RPMI7951 (cell line): ENCODE measurements around the gene DLL4. TPM values are rescaled to one million over a fixed set of nuclear protein-coding genes. Genes with fewer than 3 reads are reported as not detected.
"Not testable (repeated sequence)": the region's sequence is repeated elsewhere in the genome, so short reads cannot be mapped to it uniquely, and the experiment has no call there.

Source experiments
- DNase-seq: peaks from one replicate; pipeline ENCODE4 v3.0.0-alpha.2; 2012; ENCODE audit warnings: low read depth
- total RNA-seq: library from RNA; depleted of rRNA; stranded (reverse); fragments of >200 nt; shearing (Covaris generic); gene quantifications from 2 replicates; pipeline ENCODE4 v1.2.3, GENCODE V29; 2014

DLL4 gene
- total RNA-seq, 1 experiment from 2014 or later: 2.6 TPM

DNA sequence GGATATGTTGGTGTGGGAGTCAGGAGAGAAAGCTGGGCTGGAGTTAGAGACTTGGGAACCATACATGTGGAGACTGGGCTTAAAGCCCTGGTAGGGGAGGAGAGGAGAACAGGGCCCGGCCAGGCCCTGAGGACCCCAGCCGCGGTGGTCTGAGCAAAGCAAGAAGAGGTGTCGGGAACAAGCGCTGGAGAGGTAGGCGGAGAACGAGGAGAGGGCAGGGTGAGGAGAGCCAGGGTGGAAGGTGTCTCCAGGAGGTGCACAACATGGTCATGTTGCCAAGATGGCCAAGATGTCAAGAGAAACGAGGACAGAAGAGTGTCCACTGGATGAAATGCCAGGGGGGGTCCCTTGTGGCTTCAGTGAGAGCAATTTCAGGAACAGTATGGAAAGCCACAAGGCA, 29.6 kb downstream of the DLL4 start:
- DNase-seq: no peak

DNA sequence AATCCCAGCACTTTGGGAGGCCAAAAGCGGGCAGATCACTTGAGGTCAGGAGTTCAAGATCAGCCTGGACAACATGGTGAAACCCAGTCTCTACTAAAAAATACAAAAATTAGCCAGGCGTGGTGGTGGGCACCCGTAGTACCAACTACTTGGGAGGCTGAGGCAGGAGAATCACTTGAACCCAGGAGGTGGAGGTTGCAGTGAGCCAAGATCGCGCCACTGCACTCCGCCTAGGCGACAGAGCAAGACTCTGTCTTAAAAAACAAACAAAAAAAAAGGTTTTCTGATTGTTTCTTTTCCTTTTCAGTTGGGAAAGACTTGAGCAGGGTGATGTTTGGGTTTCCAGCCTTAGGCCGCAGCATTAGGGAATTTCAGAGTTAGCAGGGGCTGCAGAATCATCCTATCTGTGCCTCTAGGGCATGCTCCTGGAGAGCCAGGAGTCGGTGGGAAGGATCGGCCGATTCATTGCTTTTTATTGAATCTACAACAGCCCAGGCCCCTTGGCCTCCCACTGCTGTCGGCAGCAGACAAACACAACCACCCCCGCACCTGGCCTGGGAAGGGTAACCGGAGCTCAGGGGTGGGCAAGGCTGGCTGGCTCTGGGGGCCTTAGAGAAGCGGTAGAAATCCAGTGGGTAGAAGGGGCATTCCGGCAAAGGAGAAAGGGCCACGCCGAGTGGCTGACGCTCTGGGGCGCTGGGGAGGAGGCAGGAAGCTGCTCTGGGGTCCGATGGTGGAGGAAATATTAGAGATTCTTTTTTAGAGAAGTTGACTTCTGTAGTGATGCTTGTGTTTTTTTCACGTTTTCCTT, 30.4 kb downstream of the DLL4 start:
- DNase-seq: no peak

DNA sequence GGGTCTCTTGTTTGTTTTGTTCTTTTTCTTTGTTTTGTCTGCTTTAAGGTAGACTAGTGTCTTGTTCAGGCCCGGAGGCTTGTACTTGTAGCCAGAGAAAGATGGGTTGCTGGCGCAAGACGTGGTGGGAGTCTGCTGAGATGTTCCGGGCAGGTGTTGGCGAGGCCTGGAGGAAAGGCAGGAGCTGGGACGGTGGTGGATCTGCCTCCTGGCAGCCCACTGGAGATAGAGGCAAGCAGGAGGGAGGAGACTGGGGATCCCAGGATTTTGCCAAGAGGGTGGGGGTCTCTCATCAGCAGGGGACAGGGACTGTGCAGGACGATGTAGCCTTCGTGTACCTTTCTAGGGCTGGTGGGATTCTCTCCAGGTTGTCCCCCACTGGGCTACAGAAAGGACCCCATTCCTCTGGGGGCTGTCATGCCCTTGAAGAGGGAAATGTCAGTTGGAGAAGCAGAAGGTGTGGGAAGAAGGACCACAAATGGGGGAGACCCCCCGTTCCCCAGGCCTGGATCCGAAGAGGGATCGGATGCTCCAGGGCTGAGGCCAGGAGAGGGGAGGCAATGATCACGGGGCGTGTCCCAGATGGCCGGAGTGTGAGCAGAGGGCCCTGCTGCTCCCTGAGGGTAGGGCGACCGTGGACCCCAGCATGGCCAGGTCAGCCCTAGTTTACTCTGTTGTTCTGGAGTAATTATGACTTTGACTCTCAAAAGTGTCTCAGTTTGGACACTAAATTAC, 31.2 kb downstream of the DLL4 start:
- DNase-seq: no peak

DNA sequence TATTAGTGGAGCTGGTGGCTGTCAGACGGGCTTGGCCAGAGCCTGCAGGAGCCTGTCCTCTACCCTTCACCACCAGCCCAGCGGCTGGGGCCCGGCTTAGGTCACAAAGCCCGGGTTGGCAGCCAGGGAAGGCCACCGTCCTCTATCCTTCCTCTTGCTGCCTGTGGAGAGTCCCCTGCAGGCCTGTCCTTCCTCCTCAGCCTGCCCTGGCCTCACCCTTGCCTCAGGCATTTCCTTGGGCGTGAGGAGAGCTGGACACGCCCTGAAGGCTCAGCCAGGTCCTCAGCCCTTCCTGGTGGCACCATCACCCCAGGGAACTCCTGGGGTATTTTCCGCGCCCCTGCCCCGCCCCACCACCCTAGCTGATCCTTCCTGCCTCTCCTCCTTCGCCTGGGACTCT, 31.8 kb downstream of the DLL4 start:
- DNase-seq: no peak

DNA sequence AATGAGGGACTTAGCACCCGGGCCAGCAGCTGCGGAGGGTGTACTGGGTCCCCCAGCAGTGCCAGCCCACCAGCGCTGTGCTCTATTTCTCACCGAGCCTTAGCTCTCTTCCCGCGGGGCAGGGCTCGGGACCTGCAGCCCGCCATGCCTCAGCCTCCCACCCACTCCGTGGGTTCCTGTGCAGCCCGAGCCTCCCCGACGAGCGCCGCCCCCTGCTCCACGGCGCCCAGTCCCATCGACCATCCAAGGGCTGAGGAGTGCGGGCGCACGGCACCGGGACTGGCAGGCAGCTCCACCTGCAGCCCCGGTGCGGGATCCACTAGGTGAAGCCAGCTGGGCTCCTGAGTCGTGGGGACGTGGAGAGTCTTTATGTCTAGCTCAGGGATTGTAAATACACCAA, 32.6 kb downstream of the DLL4 start:
- DNase-seq: not testable (repeated sequence)

DNA sequence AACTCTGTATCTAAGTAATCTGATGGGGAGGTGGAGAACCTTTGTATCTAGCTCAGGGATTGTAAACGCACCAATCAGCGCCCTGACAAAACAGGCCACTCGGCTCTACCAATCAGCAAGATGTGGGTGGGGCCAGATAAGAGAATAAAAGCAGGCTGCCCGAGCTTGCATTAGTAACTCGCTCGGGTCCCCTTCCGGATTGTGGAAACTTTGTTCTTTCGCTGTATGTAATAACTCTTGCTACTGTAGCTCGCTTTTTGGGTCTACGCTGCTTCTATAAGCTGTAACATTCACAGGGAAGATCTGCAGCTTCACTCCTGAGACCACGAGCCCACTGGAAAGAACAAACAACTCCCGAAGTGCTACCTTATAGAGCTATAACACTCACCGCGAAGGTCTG, 33.2 kb downstream of the DLL4 start:
- not testable (repeated sequence) for DNase-seq

DNA sequence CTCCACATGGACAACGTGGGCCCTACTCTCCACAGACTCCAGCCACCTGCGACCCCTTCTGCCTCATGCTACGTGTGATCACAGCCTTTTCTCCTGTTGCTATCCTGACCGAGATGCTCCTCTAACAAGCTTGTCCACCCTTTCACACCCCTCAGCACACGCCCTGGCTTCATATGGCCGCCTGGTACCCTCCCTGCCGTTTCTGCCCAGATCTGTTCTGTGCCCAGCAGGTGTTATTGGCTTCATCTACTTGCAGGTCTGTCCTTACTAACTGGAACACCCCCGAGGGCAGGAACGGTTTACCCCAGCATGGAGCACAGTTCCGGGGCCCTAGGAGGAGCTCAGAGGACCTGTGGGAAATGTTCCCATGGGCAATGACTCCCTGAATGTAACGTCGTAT, 34.1 kb downstream of the DLL4 start:
- DNase-seq: no peak

DNA sequence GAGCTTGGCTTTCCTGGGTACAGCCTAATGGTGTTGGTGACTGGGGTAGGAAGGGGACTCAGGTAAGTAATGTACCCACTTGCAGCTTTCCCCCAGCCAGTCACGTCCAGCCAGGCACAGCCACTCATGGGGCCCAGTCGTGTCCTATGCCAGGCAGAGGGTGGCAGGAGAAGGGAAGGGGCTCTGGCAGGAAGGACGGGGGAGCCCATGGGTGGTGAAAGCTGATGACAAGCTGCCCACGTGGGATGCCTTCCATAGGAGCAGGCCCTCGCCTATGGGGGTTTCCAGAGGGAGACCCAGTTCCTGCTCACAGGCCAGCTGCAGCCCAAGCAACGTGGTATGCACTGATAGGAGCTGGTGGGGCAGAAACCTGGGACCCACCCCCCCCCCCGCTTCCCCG, 34.9 kb downstream of the DLL4 start:
- no peak for DNase-seq

DNA sequence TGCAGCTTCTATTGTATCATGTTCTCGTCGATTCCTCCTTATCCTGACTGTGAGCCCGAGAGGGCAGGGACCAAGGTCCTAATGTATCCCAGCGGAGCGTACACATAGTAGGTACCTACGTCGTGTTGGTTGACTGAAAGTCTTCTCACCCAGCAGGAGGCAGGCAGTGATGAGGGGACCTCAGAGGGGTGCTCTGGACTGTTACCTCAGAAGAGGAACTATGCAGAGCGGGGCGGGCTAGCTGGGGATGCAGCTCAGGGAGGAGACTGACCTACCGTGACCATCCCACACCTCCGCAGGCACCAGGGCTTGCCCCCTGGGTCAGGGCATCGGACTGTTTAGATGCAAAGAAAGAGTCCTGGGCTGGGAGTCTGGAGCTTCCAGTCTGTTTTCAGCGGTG, 35.5 kb downstream of the DLL4 start:
- no peak for DNase-seq

DNA sequence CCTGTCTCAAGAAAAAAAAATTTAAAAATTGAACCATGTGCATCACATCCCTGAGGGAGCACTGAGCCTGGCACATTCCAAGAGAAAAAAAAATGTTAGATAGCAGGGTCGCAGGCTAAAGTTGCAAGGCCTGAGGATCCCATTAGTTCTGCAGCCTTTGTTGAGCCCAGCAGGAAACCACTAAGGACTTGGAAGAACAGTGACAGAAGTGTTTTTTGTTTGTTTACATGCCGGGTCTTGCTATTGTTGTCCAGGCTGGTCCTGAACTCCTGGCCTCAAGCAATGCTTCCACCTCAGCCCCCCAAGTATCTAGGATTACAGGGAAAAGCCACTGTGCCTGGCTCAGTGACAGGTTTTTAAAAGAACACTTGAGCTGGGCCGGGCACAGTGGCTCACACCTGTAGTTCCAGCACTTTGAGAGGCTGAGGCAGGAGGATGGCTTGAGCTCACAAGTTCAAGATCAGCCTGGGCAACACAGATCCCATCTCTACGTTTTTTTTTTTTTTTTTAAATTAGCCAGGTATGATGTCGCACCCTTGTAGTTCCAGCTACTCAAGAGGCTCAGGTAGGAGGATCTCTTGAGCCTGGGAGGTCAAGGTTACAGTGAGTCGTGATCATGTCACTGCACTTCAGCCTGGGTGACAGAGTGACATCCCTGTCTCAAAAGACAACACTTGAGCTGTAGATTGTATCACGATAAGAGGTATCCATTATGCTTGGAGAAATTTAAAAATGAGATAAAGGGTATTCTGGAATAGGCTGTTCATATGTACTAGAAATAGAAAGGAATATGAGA, 39.3 kb downstream of the DLL4 start:
- DNase-seq: no peak

DNA sequence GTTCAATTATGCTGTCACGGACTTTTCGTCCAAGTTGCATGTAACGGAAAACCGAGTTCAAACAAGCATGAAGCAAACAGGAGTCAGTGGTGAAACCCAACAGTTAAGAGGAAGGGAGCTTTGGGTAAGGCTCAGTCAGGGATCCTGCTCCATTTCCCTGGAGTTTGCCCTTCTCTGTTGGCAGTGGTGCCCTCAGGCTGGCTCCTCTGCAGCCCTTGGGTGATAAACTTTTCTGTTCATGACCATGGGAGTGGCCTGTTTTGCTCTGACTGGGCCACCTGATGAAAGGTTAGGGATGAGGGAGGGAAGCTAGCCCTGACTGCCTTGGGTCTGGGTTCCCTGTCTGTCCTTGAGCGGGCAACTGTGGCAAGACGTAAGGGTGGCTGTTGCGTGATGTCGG, 40.2 kb downstream of the DLL4 start:
- no peak for DNase-seq

DNA sequence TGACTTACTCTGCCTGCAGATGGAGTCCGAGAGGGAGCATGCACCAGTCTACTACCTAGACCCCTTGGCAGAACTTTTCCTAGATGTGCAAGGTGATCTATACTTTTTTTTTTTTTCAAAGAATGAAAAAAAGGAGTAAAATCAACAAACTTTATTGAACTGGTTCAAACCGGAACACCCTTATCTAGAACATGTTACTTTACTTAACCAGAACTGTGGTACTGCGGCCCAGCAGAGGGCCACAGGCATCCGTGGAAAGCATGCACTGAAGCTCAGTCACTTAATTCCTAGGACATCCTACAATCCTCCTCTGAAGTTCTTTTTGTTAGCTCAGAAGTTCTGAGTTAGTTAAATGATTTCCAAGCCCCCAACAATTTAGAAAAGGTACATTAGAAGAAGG, 45.7 kb downstream of the DLL4 start:
- DNase-seq: no peak

DNA sequence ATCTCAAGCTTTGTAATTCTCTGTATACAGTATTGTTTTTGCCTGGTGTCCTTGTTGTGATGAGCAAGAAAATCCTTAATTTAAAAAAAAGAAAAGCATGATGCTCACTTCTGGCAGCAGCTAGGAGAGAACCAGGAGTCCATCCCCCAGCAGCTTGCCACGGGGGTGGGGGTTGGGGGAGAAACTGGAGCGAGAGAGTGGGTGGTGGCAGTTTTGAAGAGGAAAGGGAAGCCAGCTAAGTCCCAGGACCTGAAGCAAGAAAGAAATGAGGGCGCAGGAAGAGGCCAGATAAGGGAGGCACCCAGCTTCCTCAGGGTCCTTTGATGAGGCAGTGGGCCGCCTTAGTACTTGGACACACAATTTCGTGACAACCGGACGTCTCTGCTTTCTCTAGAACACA, 47.7 kb downstream of the DLL4 start:
- no peak for DNase-seq

DNA sequence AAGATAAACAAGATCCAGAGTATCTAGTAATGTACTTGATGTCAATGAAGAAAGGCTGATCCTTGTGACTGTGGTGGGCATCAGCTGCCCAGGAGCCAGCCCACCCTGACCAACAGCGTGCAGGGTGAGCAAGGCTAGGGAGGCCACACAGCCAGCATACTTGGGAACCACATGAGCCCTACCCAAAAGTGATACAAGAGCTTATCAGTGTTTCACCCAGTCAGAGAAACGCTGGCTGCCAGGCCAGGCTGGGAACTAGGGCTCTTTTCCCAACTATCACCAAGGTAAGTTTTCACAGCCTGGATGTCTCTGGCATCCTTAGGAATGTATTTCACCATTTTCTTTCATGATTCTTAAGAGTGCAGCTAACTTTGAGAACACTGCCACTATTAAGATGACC, 49.0 kb downstream of the DLL4 start:
- DNase-seq: no peak

DNA sequence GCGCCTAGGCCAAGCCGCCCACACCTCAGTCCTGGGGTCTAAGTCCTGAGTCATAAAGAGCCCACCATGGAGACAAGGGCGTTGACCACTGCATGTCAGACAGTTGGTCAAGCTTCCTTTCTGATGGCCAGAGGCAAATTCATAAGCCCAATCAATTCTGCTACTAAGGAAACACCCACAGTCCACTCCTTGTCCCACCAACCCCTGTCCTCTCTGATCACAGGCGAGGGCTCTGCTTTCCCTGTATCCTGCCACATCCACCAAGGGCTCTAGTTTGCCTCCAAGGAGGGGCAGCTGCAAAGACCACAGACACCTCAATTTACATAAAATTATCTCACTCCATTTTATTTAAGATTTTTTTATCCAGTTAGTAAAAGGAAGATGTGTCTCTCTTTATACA, 49.4 kb downstream of the DLL4 start:
- no peak for DNase-seq

DNA sequence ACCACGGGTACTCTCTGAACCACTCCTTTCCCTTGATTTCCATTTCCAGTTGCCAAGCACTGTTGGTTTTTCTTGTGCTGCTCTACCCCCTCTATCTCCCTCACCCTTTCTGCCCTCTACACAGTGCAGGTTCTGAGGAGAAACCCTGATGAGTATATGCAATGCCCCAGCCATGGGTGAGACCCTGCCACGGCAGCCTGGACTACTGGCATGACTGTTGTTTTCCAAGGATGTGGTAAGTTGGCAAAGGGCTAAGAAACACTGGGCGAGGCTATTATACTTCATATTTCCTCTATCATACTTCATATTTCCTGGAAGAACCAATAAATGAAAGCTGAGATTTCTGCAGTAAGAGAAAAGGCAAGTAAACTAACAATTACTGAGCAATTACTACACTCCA, 52.0 kb downstream of the DLL4 start:
- no peak for DNase-seq

DNA sequence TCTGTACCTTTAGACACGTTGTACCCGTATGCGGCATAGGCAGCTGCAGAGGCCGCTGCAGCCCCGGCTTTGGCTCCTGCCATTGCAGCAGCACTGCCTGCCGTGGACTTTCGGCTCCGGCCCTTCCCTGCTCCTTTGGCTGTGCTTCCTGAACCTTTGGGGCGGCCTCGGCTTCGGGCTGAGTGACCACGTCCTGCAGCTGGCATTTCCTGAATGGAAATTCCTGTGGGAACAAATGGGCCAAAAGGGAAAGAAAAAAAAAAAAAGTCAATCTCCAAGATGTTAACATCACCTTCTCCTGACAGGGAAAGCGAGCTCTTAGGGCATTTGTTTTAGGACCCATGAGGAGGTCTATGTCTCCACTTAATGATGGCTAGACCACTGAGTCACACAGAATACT, 53.7 kb downstream of the DLL4 start:
- peak; percentile 94 for DNase-seq

DNA sequence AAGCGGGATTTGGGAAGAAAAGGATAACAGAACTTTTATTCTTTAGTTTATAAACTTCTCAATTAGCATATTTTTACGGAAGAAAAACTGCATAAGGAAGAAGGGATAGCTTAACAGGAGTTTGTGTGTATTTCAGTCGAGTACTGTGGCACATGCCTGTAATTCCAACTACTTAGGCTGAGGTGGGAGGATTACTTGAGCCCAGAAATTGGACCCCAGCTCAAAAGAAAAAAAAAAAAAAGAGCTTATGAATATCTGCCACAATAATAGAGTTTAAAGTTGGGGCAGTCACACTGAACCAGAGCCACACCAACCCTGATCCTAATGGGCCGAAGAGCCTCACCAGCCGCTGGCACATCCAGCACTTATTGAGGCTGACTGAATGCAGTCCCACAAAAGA, 55.3 kb downstream of the DLL4 start:
- no peak for DNase-seq

DNA sequence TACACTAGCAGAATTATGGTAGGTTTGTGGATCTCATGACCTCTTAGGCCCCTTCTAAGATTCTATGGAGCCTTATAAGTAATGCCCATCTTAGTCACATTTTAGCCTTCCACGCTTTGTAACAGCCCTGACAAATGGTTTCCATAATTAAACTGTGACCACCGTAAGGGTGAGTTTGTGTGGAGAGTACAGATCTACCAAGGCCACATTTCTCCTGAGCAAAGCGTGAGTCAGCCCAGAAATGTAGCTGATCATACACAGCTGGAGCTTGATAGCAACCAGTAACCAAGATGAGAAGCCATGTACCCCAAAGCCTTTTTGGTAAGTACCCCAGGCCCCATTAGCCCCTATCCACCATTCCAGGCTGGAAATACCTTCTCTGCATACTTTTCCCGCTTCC, 55.8 kb downstream of the DLL4 start:
- DNase-seq: peak; percentile 96

DNA sequence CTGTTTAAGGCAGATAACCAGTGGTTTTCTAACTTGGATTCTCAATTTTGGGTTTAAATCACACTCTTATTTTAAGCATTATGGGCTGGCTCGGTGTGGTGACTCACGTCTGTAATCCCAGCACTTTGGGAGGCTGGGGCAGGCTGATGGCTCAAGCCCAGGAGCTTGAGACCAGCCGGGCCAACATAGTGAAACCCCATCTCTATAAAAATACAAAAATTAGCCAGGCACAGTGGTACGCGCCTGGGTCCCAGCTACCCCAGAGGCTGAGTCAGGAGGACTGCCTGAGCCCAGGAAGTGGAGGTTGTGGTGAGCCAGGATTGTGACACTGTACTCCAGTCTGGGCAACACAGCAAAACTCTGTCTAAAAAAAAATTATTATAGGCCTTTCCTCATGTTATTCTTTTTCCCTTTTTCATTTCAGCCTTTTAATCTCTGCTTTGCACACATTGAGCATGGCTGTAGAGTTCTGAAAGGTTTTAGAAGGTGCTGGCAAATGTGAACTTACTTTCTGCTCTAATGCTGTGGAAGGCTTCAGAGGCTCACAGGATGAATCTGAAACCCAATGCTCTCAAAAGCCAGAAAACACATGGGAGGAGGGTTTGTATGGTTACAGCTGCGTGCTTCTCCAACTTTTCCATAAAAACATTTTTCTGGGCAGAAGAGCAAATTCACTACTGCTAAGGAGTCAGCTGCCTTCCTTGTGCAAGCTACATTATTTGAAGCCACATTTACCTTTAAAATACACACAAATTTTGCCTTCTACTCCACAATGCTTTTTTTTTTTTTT, 56.6 kb downstream of the DLL4 start:
- peak; percentile 77 for DNase-seq

DNA sequence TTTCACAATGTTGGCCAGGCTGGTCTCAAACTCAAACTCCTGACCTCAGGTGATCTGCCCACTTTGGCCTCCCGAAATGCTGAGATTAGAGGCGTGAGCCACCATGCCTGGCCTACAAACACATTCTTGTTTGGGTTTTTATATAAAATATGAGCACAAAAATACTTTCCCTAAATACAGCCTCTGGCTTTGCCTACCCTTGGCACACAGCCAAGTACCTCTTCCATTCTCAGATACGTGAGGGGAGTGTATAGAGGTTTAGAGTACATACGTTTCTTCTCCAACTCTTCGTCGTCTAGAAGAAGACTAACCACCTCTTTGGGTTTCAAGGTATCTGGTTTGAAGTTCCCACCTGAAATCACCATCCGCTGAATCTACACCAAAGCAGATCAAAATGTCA, 57.7 kb downstream of the DLL4 start:
- no peak for DNase-seq

DNA sequence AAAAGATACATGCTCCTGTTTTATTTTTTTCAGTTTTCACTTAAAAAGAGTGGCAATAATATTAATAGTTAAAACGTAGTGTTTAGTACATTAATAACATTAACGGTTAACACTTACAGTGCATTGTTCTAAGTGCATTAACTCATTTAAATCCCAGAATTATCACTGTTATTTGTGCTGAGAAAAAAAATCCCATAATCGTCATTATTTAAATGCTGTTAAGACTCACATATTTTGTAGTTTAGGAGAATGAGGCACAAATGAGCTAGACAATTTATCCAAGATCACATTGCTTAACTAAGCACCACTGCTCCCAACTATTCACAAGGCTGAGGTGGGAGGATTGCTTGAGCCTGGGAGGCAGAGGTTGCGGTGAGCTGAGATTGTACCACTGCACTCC, 59.0 kb downstream of the DLL4 start:
- no peak for DNase-seq
